Osteoblast (primary cell): ENCODE data around the gene TEX2. TPM values are rescaled to one million over a fixed set of nuclear protein-coding genes. Genes with fewer than 3 reads are reported as not detected.
"Not testable (repeated sequence)": the region's sequence is repeated elsewhere in the genome, so short reads cannot be mapped to it uniquely, and the experiment has no call there.

ENCODE experiments used
- DNase-seq: peaks from one replicate; pipeline ENCODE4 v3.0.0; 2011; ENCODE audit warnings: low spot score, mixed read lengths; ENCODE audit not compliant: insufficient read length; ENCODE audit errors: missing footprints
- H2AFZ ChIP-seq: 2 replicates; pipeline ENCODE4 v1.6.0; 2011; ENCODE audit warnings: mild to moderate bottlenecking, low read length
- H3K27ac ChIP-seq: 2 replicates; pipeline ENCODE4 v1.5.1; 2011; ENCODE audit warnings: mild to moderate bottlenecking, low read depth, low read length, moderate library complexity
- H3K27me3 ChIP-seq: 2 replicates; pipeline ENCODE4 v1.6.0; 2012; ENCODE audit warnings: mild to moderate bottlenecking, control low read depth, inconsistent platforms, low read length, moderate library complexity; ENCODE audit not compliant: insufficient read depth
- H3K36me3 ChIP-seq: 2 replicates; pipeline ENCODE4 v1.5.1; 2011; ENCODE audit warnings: mild to moderate bottlenecking, low read length, control low read depth, moderate library complexity; ENCODE audit not compliant: insufficient read depth
- H3K4me1 ChIP-seq: 2 replicates; pipeline ENCODE4 v1.5.1; 2011; ENCODE audit warnings: mild to moderate bottlenecking, low read length, control low read depth, moderate library complexity; ENCODE audit not compliant: insufficient read depth
- H3K4me2 ChIP-seq: 2 replicates; pipeline ENCODE4 v1.6.0; 2011; ENCODE audit warnings: mild to moderate bottlenecking, low read length; ENCODE audit not compliant: insufficient read depth
- H3K4me3 ChIP-seq: fragments of 200-600 bp; sonication (generic); 3 replicates; pipeline ENCODE4 v1.5.1; 2012; ENCODE audit warnings: mild to moderate bottlenecking, low read length, inconsistent platforms; ENCODE audit not compliant: insufficient read depth
- H3K79me2 ChIP-seq: 2 replicates; pipeline ENCODE4 v1.6.0; 2012; ENCODE audit warnings: mild to moderate bottlenecking, low read length, control low read depth, inconsistent platforms; ENCODE audit not compliant: insufficient read depth
- H3K9me3 ChIP-seq: 2 replicates; pipeline ENCODE4 v1.5.1; 2011; ENCODE audit warnings: low read depth, low read length, control low read depth
- H4K20me1 ChIP-seq: 2 replicates; pipeline ENCODE4 v1.6.0; 2012; ENCODE audit warnings: mild to moderate bottlenecking, low read length, control low read depth; ENCODE audit not compliant: insufficient read depth
- CTCF ChIP-seq: IDR thresholded peaks from 2 replicates; pipeline ENCODE4 v1.5.1; 2011; ENCODE audit warnings: mild to moderate bottlenecking, low read depth, low read length, moderate library complexity; ENCODE audit errors: extremely low read depth
- total RNA-seq: library from RNA; depleted of rRNA; stranded (reverse); fragments of >200 nt; gene quantifications from 2 replicates; pipeline ENCODE4 v1.2.3, GENCODE V29; 2012

Gene TEX2
- total RNA-seq, 1 donor = 17.7 TPM

- H3K9me3 ChIP-seq = no peaks in the 10 kb centered on the region
- DNase-seq = no peak
- no peak overlapping the region for H2AFZ ChIP-seq
- H3K4me3 ChIP-seq = no peak overlapping the region
- no peaks in the 10 kb centered on the region for H3K27me3 ChIP-seq
- peaks cover 49% of the 10 kb centered on the region for H3K4me1 ChIP-seq
- H3K36me3 ChIP-seq = peaks cover 16% of the 10 kb centered on the region
- no peak overlapping the region for H3K4me2 ChIP-seq
- no peak for TF ChIP-seq CTCF
- peaks cover 48% of the 10 kb centered on the region for H3K79me2 ChIP-seq
- H4K20me1 ChIP-seq = no peaks in the 10 kb centered on the region
- no peak overlapping the region for H3K27ac ChIP-seq
Observed at GRCh38 chr17:64213995-64214811, 48.9 kb downstream of the TEX2 start.

GRCh38 chr17:64212122-64212521 lies 50.9 kb downstream of the TEX2 start:
- Histone ChIP-seq H3K27me3 (no peaks in the 10 kb centered on the region), H2AFZ (no peak overlapping the region), H3K27ac (peak overlapping the region; percentile 48), H3K4me3 (no peak overlapping the region), H3K4me1 (peaks cover 41% of the 10 kb centered on the region), H3K36me3 (peaks cover 16% of the 10 kb centered on the region), H4K20me1 (no peaks in the 10 kb centered on the region), H3K4me2 (peak overlapping the region; percentile 22), H3K9me3 (no peaks in the 10 kb centered on the region), H3K79me2 (peaks cover 42% of the 10 kb centered on the region)
- DNase-seq = peak; percentile 88
- no peak for TF ChIP-seq CTCF

DNA sequence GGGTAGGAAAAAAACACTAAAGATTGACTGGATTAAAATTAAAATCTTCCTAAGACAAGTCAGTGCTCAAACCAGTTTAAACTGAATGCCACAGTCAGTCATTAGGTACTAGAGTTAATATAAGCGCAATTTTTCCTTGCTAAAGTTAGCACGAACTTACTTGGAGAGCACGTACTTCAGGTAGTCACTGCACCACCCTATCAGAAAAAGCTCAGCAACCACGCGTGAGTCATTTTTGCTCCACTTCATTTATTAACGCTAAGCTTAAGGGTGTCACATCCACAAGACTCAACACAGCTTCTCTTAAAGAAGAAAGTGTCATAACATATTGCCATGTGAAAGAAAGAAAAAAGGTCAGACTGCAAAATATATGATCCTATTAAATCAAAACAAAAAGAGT lies 53.1 kb downstream of the TEX2 start:
- Histone ChIP-seq H3K4me1 (peaks cover 23% of the 10 kb centered on the region), H3K27ac (no peak overlapping the region), H3K4me3 (no peak overlapping the region), H3K9me3 (no peaks in the 10 kb centered on the region), H3K27me3 (no peaks in the 10 kb centered on the region), H2AFZ (no peak overlapping the region), H3K4me2 (no peak overlapping the region), H4K20me1 (no peaks in the 10 kb centered on the region), H3K79me2 (peaks cover 44% of the 10 kb centered on the region), H3K36me3 (peaks cover 16% of the 10 kb centered on the region)
- no peak for DNase-seq
- TF ChIP-seq CTCF = no peak

GRCh38 chr17:64209356-64209941 lies 53.6 kb downstream of the TEX2 start:
- no peak for TF ChIP-seq CTCF
- Histone ChIP-seq H3K36me3 (peaks cover 16% of the 10 kb centered on the region), H3K4me2 (no peak overlapping the region), H3K4me1 (peaks cover 20% of the 10 kb centered on the region), H4K20me1 (no peaks in the 10 kb centered on the region), H3K27me3 (no peaks in the 10 kb centered on the region), H3K4me3 (no peak overlapping the region), H3K27ac (no peak overlapping the region), H3K9me3 (no peaks in the 10 kb centered on the region), H3K79me2 (peaks cover 40% of the 10 kb centered on the region), H2AFZ (no peak overlapping the region)
- no peak for DNase-seq

- not testable (repeated sequence) for H3K27me3 ChIP-seq, H4K20me1 ChIP-seq, H3K27ac ChIP-seq, H3K4me3 ChIP-seq, H3K9me3 ChIP-seq, DNase-seq, H2AFZ ChIP-seq, H3K4me2 ChIP-seq
- H3K36me3 ChIP-seq = peaks cover 15% of the 10 kb centered on the region
- peaks cover 34% of the 10 kb centered on the region for H3K79me2 ChIP-seq
- H3K4me1 ChIP-seq = peaks cover 25% of the 10 kb centered on the region
Observed at GRCh38 chr17:64208656-64209055, 54.4 kb downstream of the TEX2 start.
